AG04450 (cell line): ENCODE measurements around the gene TRABD2A. TPM values are rescaled to one million over a fixed set of nuclear protein-coding genes. Genes with fewer than 3 reads are reported as not detected.
A peak's percentile ranks its signal among the peaks of the same experiment; 100 is the strongest.

Experiments
- CTCF ChIA-PET: fragments of 300-600, 350-600 bp; formaldehyde crosslinking; extraction: SDS; loops from one replicate; lab custom pipeline; 2022; ENCODE audit warnings: antibody characterized with exemption, inconsistent platforms; lab: Charles Lee
- POLR2A ChIA-PET: fragments of 350-600 bp; formaldehyde crosslinking; extraction: SDS; loops from one replicate; lab custom pipeline; 2021; ENCODE audit warnings: antibody characterized with exemption, inconsistent platforms; lab: Yijun Ruan, JAX
- DNase-seq: peaks from one replicate; pipeline ENCODE4 v3.0.0-alpha.2; 2011; ENCODE audit warnings: low read depth, low spot score
- H3K27ac ChIP-seq: one replicate; pipeline ENCODE4 v1.5.1; 2012; ENCODE audit warnings: low read depth, low read length, control low read depth
- H3K27me3 ChIP-seq: one replicate; pipeline ENCODE4 v1.6.0; 2012; ENCODE audit warnings: low read length; ENCODE audit not compliant: control insufficient read depth, insufficient read depth
- H3K4me3 ChIP-seq: 2 replicates; pipeline ENCODE4 v1.5.1; 2011; ENCODE audit warnings: mild to moderate bottlenecking, low read depth, low read length, control low read depth
- H3K9me3 ChIP-seq: 2 replicates; pipeline ENCODE4 v1.5.1; 2012; ENCODE audit warnings: low read length; ENCODE audit not compliant: control insufficient read depth, insufficient read depth
- polyA plus RNA-seq: library from polyadenylated mRNA; depleted of rRNA; stranded (reverse); fragments of >200 nt; gene quantifications from 2 replicates; pipeline ENCODE4 v1.2.3, GENCODE V29; 2011
- TF ChIP-seq, protein P1 (sequence below): IDR thresholded peaks from 2 replicates; pipeline ENCODE4 v1.5.1; 2011; ENCODE audit warnings: low read depth, low read length, control low read depth, inconsistent platforms

The TRABD2A gene
- polyA plus RNA-seq, 1 experiment: 30.2 TPM

DNA sequence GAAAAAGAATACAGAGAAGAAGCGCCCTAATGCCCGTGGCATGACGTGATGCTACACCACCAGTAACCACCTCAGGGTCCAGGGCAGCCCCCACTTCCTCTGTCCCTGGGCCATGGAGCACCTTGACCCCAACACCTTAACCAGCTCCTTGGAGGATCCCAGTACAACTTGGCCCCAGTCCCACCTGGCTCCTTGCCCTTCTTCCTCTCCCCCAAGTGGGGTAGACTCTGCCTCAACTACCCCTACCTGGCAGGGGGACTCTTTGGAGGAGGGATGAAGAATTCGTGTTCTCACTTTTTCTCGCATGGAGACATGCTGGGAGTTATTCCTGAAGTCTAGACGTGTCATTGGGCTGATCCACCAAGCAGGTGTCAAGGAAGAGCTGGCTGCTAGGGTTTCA lies 18.9 kb downstream of the TRABD2A start:
- Histone ChIP-seq H3K27ac (no peak overlapping the region), H3K27me3 (no peaks in the 10 kb centered on the region), H3K9me3 (no peaks in the 10 kb centered on the region), H3K4me3 (no peak overlapping the region)
- CTCF ChIA-PET: interaction anchor here (0.6 to 1.7 kb wide), 2 partner anchors 20 to 24 kb away, joined by 3 to 5 read pairs; no protein-coding TSS in a partner anchor
- TF ChIP-seq, protein P1, sequence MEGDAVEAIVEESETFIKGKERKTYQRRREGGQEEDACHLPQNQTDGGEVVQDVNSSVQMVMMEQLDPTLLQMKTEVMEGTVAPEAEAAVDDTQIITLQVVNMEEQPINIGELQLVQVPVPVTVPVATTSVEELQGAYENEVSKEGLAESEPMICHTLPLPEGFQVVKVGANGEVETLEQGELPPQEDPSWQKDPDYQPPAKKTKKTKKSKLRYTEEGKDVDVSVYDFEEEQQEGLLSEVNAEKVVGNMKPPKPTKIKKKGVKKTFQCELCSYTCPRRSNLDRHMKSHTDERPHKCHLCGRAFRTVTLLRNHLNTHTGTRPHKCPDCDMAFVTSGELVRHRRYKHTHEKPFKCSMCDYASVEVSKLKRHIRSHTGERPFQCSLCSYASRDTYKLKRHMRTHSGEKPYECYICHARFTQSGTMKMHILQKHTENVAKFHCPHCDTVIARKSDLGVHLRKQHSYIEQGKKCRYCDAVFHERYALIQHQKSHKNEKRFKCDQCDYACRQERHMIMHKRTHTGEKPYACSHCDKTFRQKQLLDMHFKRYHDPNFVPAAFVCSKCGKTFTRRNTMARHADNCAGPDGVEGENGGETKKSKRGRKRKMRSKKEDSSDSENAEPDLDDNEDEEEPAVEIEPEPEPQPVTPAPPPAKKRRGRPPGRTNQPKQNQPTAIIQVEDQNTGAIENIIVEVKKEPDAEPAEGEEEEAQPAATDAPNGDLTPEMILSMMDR: no peak
- POLR2A ChIA-PET: no interaction called here
- no peak for DNase-seq

DNA sequence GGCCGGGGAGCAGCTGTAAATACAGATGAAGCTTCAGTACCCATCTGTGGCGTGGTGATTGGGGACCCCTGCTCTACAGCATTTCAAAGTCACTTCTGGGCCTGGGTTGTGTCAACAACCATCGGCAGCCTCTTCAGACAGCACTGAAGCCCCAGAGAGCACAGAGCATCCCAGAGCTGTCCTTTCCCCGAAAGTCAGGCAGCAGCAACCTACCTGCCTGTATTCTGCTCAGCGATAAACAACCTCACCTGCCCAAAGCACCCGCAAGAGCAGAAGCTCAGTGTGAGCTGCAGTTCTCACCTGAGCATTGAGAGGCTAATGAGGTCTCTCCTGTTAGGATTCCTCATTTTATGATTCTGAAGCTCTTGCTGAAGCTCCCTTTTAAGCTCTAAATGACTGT lies 19.3 kb downstream of the TRABD2A start:
- CTCF ChIA-PET: interaction anchor here (1.7 kb wide), 1 partner anchor 23 kb away, joined by 5 read pairs; no protein-coding TSS in a partner anchor
- no peak overlapping the region for H3K4me3 ChIP-seq
- no peaks in the 10 kb centered on the region for H3K9me3 ChIP-seq
- POLR2A ChIA-PET: no interaction called here
- H3K27ac ChIP-seq: no peak overlapping the region
- DNase-seq: no peak
- TF ChIP-seq, protein P1: no peak
- no peaks in the 10 kb centered on the region for H3K27me3 ChIP-seq

- Histone ChIP-seq H3K27ac (no peak overlapping the region), H3K4me3 (no peak overlapping the region), H3K9me3 (no peaks in the 10 kb centered on the region), H3K27me3 (no peaks in the 10 kb centered on the region)
- POLR2A ChIA-PET: no interaction called here
- TF ChIP-seq, protein P1: no peak
- CTCF ChIA-PET: interaction anchor here (1.3 to 1.6 kb wide), 2 partner anchors 126 to 202 kb away, joined by 3 to 4 read pairs; no protein-coding TSS in a partner anchor
- no peak for DNase-seq
Measured at GRCh38 chr2:84858937-84859336, 21.9 kb downstream of the TRABD2A start.

- Histone ChIP-seq H3K27me3 (no peaks in the 10 kb centered on the region), H3K9me3 (no peaks in the 10 kb centered on the region; the same call in 1 of the 2 replicates), H3K27ac (no peak overlapping the region), H3K4me3 (no peak overlapping the region)
- DNase-seq: no peak
- ChIA-PET CTCF (interaction anchor here (0.6 to 1.6 kb wide), 12 partner anchors 11 to 364 kb away, joined by 3 to 5 read pairs (median 3); no protein-coding TSS in a partner anchor), POLR2A (no interaction called here)
- TF ChIP-seq, protein P1: peak; percentile 44
Measured at GRCh38 chr2:84858123-84858522, 22.8 kb downstream of the TRABD2A start.

DNA sequence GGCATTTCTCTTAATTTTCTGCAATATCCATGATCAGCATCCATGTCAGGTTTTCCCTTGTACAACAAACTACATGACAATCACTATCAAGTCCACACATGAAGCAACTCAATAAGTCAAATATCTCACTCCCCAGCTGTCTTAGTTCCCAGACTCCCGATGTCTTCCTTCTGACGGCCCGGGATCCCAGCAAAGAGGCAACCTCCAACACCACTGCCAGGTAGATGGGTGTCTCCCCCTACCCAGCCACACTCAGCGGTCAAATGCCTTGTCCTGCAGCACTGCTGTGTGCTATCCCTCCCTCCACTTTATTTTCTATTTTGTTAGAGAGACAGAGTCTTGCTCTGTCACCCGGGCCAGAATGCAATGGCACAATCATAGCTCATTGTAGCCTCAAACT lies 23.3 kb downstream of the TRABD2A start:
- H3K27me3 ChIP-seq: no peaks in the 10 kb centered on the region
- POLR2A ChIA-PET: no interaction called here
- TF ChIP-seq, protein P1: no peak
- H3K9me3 ChIP-seq: no peaks in the 10 kb centered on the region; the same call in 1 of the 2 replicates
- no peak for DNase-seq
- CTCF ChIA-PET: interaction anchor here (0.6 to 1.6 kb wide), 12 partner anchors 11 to 364 kb away, joined by 3 to 5 read pairs (median 3); no protein-coding TSS in a partner anchor
- no peak overlapping the region for H3K4me3 ChIP-seq
- no peak overlapping the region for H3K27ac ChIP-seq
